ENCODE measurements around the gene FAM89A. TPM values are rescaled to one million over a fixed set of nuclear protein-coding genes. Genes with fewer than 3 reads are reported as not detected.

Gene FAM89A
- total RNA-seq: 8.6 and 8.8 TPM in 2 replicates

GRCh38 chr1:231040019-231040799 is at the start of gene FAM89A:
FAM89A (minus strand) TSS chr1:231040254; CDS start chr1:231040211, 43 bp downstream.

GRCh38 chr1:230978491-230979388 is 61.3 kb downstream of the FAM89A start, which contains the start of the genes ARV1 and TTC13:
ARV1 (plus strand) TSS chr1:230979094; CDS start chr1:230979106, 12 bp downstream.
TTC13 (minus strand) TSS chr1:230978861; CDS start chr1:230978830, 31 bp downstream.

Other genes starting within 250 kb of the FAM89A start
- gene C1orf198, start 171.7 kb downstream of the FAM89A start, total RNA-seq: 51.7 and 80.5 TPM in 2 replicates
- 12.3 and 15.4 TPM in 2 replicates for gene TTC13, start 61.4 kb downstream of the FAM89A start, total RNA-seq
- 18.9 and 20.2 TPM in 2 replicates for gene ARV1, start 61.2 kb downstream of the FAM89A start, total RNA-seq
- under 0.01 and 0.22 TPM in 2 replicates for gene TRIM67, start 121.8 kb upstream of the FAM89A start, total RNA-seq
- 53.6 and 57.4 TPM in 2 replicates for gene GNPAT, start 201.0 kb upstream of the FAM89A start, total RNA-seq

All from articular chondrocyte of knee joint (primary cell).